B cell (primary cell): ENCODE measurements around the gene KIF20B.

ENCODE experiments used
- EZH2 ChIP-seq: IDR thresholded peaks from 2 replicates; pipeline ENCODE4 v1.6.1; 2012; ENCODE audit warnings: borderline replicate concordance, low read depth, mild to moderate bottlenecking, moderate library complexity, low read length; ENCODE audit not compliant: insufficient read depth, poor library complexity, severe bottlenecking
- TF ChIP-seq, protein P1 (sequence below): fragments of 200-600 bp; IDR thresholded peaks from one replicate; pipeline ENCODE4 v1.8.0; 2022; ENCODE audit warnings: antibody characterized with exemption, mild to moderate bottlenecking

DNA sequence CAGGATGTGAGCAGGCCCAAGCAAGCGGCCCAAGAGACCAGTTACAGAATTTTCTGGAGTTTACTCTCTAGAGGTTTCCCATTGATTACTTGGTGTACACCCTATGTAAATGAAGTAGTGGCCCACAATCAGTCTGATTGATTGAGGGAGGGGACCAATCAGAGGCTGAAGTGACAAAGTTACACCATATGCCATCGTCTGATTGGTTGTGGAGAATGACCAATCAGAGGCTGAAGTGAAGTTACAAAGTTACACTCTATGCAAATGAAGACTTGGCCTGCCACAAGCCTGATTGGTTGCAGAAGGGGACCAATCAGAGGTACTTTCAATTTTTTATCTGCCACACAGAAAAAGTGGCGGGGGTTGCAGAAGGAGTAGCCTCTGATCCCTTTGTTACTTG, 83.7 kb downstream of the KIF20B start:
- TF ChIP-seq, protein P1, sequence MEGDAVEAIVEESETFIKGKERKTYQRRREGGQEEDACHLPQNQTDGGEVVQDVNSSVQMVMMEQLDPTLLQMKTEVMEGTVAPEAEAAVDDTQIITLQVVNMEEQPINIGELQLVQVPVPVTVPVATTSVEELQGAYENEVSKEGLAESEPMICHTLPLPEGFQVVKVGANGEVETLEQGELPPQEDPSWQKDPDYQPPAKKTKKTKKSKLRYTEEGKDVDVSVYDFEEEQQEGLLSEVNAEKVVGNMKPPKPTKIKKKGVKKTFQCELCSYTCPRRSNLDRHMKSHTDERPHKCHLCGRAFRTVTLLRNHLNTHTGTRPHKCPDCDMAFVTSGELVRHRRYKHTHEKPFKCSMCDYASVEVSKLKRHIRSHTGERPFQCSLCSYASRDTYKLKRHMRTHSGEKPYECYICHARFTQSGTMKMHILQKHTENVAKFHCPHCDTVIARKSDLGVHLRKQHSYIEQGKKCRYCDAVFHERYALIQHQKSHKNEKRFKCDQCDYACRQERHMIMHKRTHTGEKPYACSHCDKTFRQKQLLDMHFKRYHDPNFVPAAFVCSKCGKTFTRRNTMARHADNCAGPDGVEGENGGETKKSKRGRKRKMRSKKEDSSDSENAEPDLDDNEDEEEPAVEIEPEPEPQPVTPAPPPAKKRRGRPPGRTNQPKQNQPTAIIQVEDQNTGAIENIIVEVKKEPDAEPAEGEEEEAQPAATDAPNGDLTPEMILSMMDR, result no peak
- TF ChIP-seq EZH2, result no peak
